Measurements from ENCODE around the gene DOCK7. TPM values are rescaled to one million over a fixed set of nuclear protein-coding genes. Genes with fewer than 3 reads are reported as not detected.
"Not testable (repeated sequence)": the region's sequence is repeated elsewhere in the genome, so short reads cannot be mapped to it uniquely, and the experiment has no call there.

DOCK7 gene
- polyA plus RNA-seq, 2 donors: 4.2 to 4.3 TPM

GRCh38 chr1:62698161-62698560, 10.0 kb upstream of the DOCK7 start:
- H3K4me1 ChIP-seq (ENCODE audit: control insufficient read depth in 2 of 2, insufficient read depth in 2 of 2, low read length in 1 of 2); H3K9me3 ChIP-seq (ENCODE audit: control insufficient read depth in 2 of 2, insufficient read depth in 1 of 2, low read depth in 1 of 2, low read length in 1 of 2): not testable (repeated sequence)

GRCh38 chr1:62694479-62694878, 6.3 kb upstream of the DOCK7 start:
- 85 to 90% methylated on average over 7 of the region's 7 CpGs for WGBS, 2 donors
- H3K27me3 ChIP-seq (ENCODE audit: control insufficient read depth in 1 of 2, insufficient read depth in 2 of 2, low read length in 2 of 2): not testable (repeated sequence)

More at GRCh38 chr1:62698161-62698560, 10.0 kb upstream of the DOCK7 start:
- H3K27me3 ChIP-seq (ENCODE audit: control insufficient read depth in 1 of 2, insufficient read depth in 2 of 2, low read length in 2 of 2); H3K27ac ChIP-seq (ENCODE audit: low read depth in 2 of 2, low read length in 1 of 2); H3K36me3 ChIP-seq (ENCODE audit: control insufficient read depth in 2 of 2, insufficient read depth in 2 of 2, low read length in 1 of 2); H3K4me3 ChIP-seq (ENCODE audit: low read depth in 1 of 2, low read length in 2 of 2): not testable (repeated sequence)
- 92 to 94% methylated on average over 5 of the region's 5 CpGs for WGBS, 2 donors

GRCh38 chr1:62693123-62693522, 4.9 kb upstream of the DOCK7 start:
- no peaks in the 10 kb centered on the region for H3K9me3 ChIP-seq (ENCODE audit: control insufficient read depth in 2 of 2, insufficient read depth in 1 of 2, low read depth in 1 of 2, low read length in 1 of 2)
- H3K4me1 ChIP-seq (ENCODE audit: control insufficient read depth in 2 of 2, insufficient read depth in 2 of 2, low read length in 1 of 2): peaks cover 0 to 4% of the 10 kb centered on the region in 2 donors
- 93 to 95% methylated on average over 4 of the region's 4 CpGs for WGBS, 2 donors
- H3K4me3 ChIP-seq (ENCODE audit: low read depth in 1 of 2, low read length in 2 of 2): no peak overlapping the region
- no peaks in the 10 kb centered on the region for H3K27me3 ChIP-seq (ENCODE audit: control insufficient read depth in 1 of 2, insufficient read depth in 2 of 2, low read length in 2 of 2)
- no peak overlapping the region for H3K27ac ChIP-seq (ENCODE audit: low read depth in 2 of 2, low read length in 1 of 2)
- H3K36me3 ChIP-seq (ENCODE audit: control insufficient read depth in 2 of 2, insufficient read depth in 2 of 2, low read length in 1 of 2): no peaks in the 10 kb centered on the region

More at GRCh38 chr1:62694479-62694878, 6.3 kb upstream of the DOCK7 start:
- not testable (repeated sequence) for H3K4me1 ChIP-seq (ENCODE audit: control insufficient read depth in 2 of 2, insufficient read depth in 2 of 2, low read length in 1 of 2); H3K27ac ChIP-seq (ENCODE audit: low read depth in 2 of 2, low read length in 1 of 2); H3K4me3 ChIP-seq (ENCODE audit: low read depth in 1 of 2, low read length in 2 of 2); H3K9me3 ChIP-seq (ENCODE audit: control insufficient read depth in 2 of 2, insufficient read depth in 1 of 2, low read depth in 1 of 2, low read length in 1 of 2); H3K36me3 ChIP-seq (ENCODE audit: control insufficient read depth in 2 of 2, insufficient read depth in 2 of 2, low read length in 1 of 2)

GRCh38 chr1:62691062-62691844, 3.1 kb upstream of the DOCK7 start:
- no peak overlapping the region for H3K4me3 ChIP-seq (ENCODE audit: low read depth in 1 of 2, low read length in 2 of 2)
- WGBS, 2 donors: 66 to 67% methylated on average over 2 of the region's 2 CpGs
- H3K4me1 ChIP-seq (ENCODE audit: control insufficient read depth in 2 of 2, insufficient read depth in 2 of 2, low read length in 1 of 2): peaks cover 2 to 4% of the 10 kb centered on the region in 2 donors
- peak overlapping the region; percentile 53 to 77 for H3K27ac ChIP-seq (ENCODE audit: low read depth in 2 of 2, low read length in 1 of 2)
- H3K27me3 ChIP-seq (ENCODE audit: control insufficient read depth in 1 of 2, insufficient read depth in 2 of 2, low read length in 2 of 2): no peaks in the 10 kb centered on the region
- H3K9me3 ChIP-seq (ENCODE audit: control insufficient read depth in 2 of 2, insufficient read depth in 1 of 2, low read depth in 1 of 2, low read length in 1 of 2): no peaks in the 10 kb centered on the region
- no peaks in the 10 kb centered on the region for H3K36me3 ChIP-seq (ENCODE audit: control insufficient read depth in 2 of 2, insufficient read depth in 2 of 2, low read length in 1 of 2)

GRCh38 chr1:62689524-62689923, 1.3 kb upstream of the DOCK7 start:
- Histone ChIP-seq H3K27ac (ENCODE audit: low read depth in 2 of 2, low read length in 1 of 2) (peak overlapping the region in 1 of 2 donors; percentile 17), H3K36me3 (ENCODE audit: control insufficient read depth in 2 of 2, insufficient read depth in 2 of 2, low read length in 1 of 2) (no peaks in the 10 kb centered on the region), H3K27me3 (ENCODE audit: control insufficient read depth in 1 of 2, insufficient read depth in 2 of 2, low read length in 2 of 2) (no peaks in the 10 kb centered on the region), H3K4me3 (ENCODE audit: low read depth in 1 of 2, low read length in 2 of 2) (no peak overlapping the region), H3K9me3 (ENCODE audit: control insufficient read depth in 2 of 2, insufficient read depth in 1 of 2, low read depth in 1 of 2, low read length in 1 of 2) (no peaks in the 10 kb centered on the region), H3K4me1 (ENCODE audit: control insufficient read depth in 2 of 2, insufficient read depth in 2 of 2, low read length in 1 of 2) (peaks cover 2 to 6% of the 10 kb centered on the region in 2 donors)
- 75 to 81% methylated on average over 1 of the region's 1 CpG for WGBS, 2 donors

- H3K36me3 ChIP-seq (ENCODE audit: control insufficient read depth in 2 of 2, insufficient read depth in 2 of 2, low read length in 1 of 2): no peaks in the 10 kb centered on the region
- peak overlapping the region; percentile 70 to 87 for H3K4me3 ChIP-seq (ENCODE audit: low read depth in 1 of 2, low read length in 2 of 2)
- H3K27me3 ChIP-seq (ENCODE audit: control insufficient read depth in 1 of 2, insufficient read depth in 2 of 2, low read length in 2 of 2): no peaks in the 10 kb centered on the region
- H3K9me3 ChIP-seq (ENCODE audit: control insufficient read depth in 2 of 2, insufficient read depth in 1 of 2, low read depth in 1 of 2, low read length in 1 of 2): no peaks in the 10 kb centered on the region
- H3K27ac ChIP-seq (ENCODE audit: low read depth in 2 of 2, low read length in 1 of 2): peak overlapping the region; percentile 85 to 89
- peaks cover 2 to 6% of the 10 kb centered on the region in 2 donors for H3K4me1 ChIP-seq (ENCODE audit: control insufficient read depth in 2 of 2, insufficient read depth in 2 of 2, low read length in 1 of 2)
- 1 to 2% methylated on average over 10 of the region's 10 CpGs for WGBS, 2 donors
These were observed 500 bp upstream of the DOCK7 start for GRCh38 chr1:62688687-62689085.

- Histone ChIP-seq H3K27ac (ENCODE audit: low read depth in 2 of 2, low read length in 1 of 2) (peak overlapping the region; percentile 85 to 89), H3K27me3 (ENCODE audit: control insufficient read depth in 1 of 2, insufficient read depth in 2 of 2, low read length in 2 of 2) (no peaks in the 10 kb centered on the region), H3K36me3 (ENCODE audit: control insufficient read depth in 2 of 2, insufficient read depth in 2 of 2, low read length in 1 of 2) (no peaks in the 10 kb centered on the region), H3K4me1 (ENCODE audit: control insufficient read depth in 2 of 2, insufficient read depth in 2 of 2, low read length in 1 of 2) (peaks cover 2 to 6% of the 10 kb centered on the region in 2 donors), H3K4me3 (ENCODE audit: low read depth in 1 of 2, low read length in 2 of 2) (peak overlapping the region; percentile 70 to 87), H3K9me3 (ENCODE audit: control insufficient read depth in 2 of 2, insufficient read depth in 1 of 2, low read depth in 1 of 2, low read length in 1 of 2) (no peaks in the 10 kb centered on the region)
- WGBS, 2 donors: 1% methylated on average over 29 to 33 of the region's 33 CpGs
These were observed 724 bp downstream of the DOCK7 start for GRCh38 chr1:62687421-62687902.

GRCh38 chr1:62686822-62687221, 1.4 kb downstream of the DOCK7 start:
- H3K36me3 ChIP-seq (ENCODE audit: control insufficient read depth in 2 of 2, insufficient read depth in 2 of 2, low read length in 1 of 2): no peaks in the 10 kb centered on the region
- peaks cover 2 to 6% of the 10 kb centered on the region in 2 donors for H3K4me1 ChIP-seq (ENCODE audit: control insufficient read depth in 2 of 2, insufficient read depth in 2 of 2, low read length in 1 of 2)
- H3K27ac ChIP-seq (ENCODE audit: low read depth in 2 of 2, low read length in 1 of 2): no peak overlapping the region
- H3K9me3 ChIP-seq (ENCODE audit: control insufficient read depth in 2 of 2, insufficient read depth in 1 of 2, low read depth in 1 of 2, low read length in 1 of 2): no peaks in the 10 kb centered on the region
- H3K4me3 ChIP-seq (ENCODE audit: low read depth in 1 of 2, low read length in 2 of 2): no peak overlapping the region
- WGBS, 2 donors: 72 to 75% methylated on average over 7 of the region's 7 CpGs
- H3K27me3 ChIP-seq (ENCODE audit: control insufficient read depth in 1 of 2, insufficient read depth in 2 of 2, low read length in 2 of 2): no peaks in the 10 kb centered on the region

- Histone ChIP-seq H3K4me1 (ENCODE audit: control insufficient read depth in 2 of 2, insufficient read depth in 2 of 2, low read length in 1 of 2) (peaks cover 2% of the 10 kb centered on the region in 2 donors), H3K4me3 (ENCODE audit: low read depth in 1 of 2, low read length in 2 of 2) (no peak overlapping the region), H3K9me3 (ENCODE audit: control insufficient read depth in 2 of 2, insufficient read depth in 1 of 2, low read depth in 1 of 2, low read length in 1 of 2) (no peaks in the 10 kb centered on the region), H3K27me3 (ENCODE audit: control insufficient read depth in 1 of 2, insufficient read depth in 2 of 2, low read length in 2 of 2) (no peaks in the 10 kb centered on the region), H3K27ac (ENCODE audit: low read depth in 2 of 2, low read length in 1 of 2) (peak overlapping the region in 1 of 2 donors; percentile 13), H3K36me3 (ENCODE audit: control insufficient read depth in 2 of 2, insufficient read depth in 2 of 2, low read length in 1 of 2) (no peaks in the 10 kb centered on the region)
- WGBS, 2 donors: 66 to 68% methylated on average over 3 of the region's 3 CpGs
These were observed 2.7 kb downstream of the DOCK7 start for GRCh38 chr1:62685431-62685859.

GRCh38 chr1:62682531-62682930, 5.7 kb downstream of the DOCK7 start:
- no peaks in the 10 kb centered on the region for H3K36me3 ChIP-seq (ENCODE audit: control insufficient read depth in 2 of 2, insufficient read depth in 2 of 2, low read length in 1 of 2)
- no peaks in the 10 kb centered on the region for H3K9me3 ChIP-seq (ENCODE audit: control insufficient read depth in 2 of 2, insufficient read depth in 1 of 2, low read depth in 1 of 2, low read length in 1 of 2)
- no peak overlapping the region for H3K27ac ChIP-seq (ENCODE audit: low read depth in 2 of 2, low read length in 1 of 2)
- H3K27me3 ChIP-seq (ENCODE audit: control insufficient read depth in 1 of 2, insufficient read depth in 2 of 2, low read length in 2 of 2): no peaks in the 10 kb centered on the region
- peaks cover 2% of the 10 kb centered on the region in 2 donors for H3K4me1 ChIP-seq (ENCODE audit: control insufficient read depth in 2 of 2, insufficient read depth in 2 of 2, low read length in 1 of 2)
- no peak overlapping the region for H3K4me3 ChIP-seq (ENCODE audit: low read depth in 1 of 2, low read length in 2 of 2)
